Glomerular visceral epithelial cell (primary cell): ENCODE results near the gene YY1.
A peak's percentile ranks its signal among the peaks of the same experiment; 100 is the strongest.
"Not testable (repeated sequence)": the region's sequence is repeated elsewhere in the genome, so short reads cannot be mapped to it uniquely, and the experiment has no call there.

Experiments
- DNase-seq: peaks from one replicate; pipeline ENCODE4 v3.0.0-alpha.2; 2016; ENCODE audit errors: extremely low spot score

Gene YY1

DNA sequence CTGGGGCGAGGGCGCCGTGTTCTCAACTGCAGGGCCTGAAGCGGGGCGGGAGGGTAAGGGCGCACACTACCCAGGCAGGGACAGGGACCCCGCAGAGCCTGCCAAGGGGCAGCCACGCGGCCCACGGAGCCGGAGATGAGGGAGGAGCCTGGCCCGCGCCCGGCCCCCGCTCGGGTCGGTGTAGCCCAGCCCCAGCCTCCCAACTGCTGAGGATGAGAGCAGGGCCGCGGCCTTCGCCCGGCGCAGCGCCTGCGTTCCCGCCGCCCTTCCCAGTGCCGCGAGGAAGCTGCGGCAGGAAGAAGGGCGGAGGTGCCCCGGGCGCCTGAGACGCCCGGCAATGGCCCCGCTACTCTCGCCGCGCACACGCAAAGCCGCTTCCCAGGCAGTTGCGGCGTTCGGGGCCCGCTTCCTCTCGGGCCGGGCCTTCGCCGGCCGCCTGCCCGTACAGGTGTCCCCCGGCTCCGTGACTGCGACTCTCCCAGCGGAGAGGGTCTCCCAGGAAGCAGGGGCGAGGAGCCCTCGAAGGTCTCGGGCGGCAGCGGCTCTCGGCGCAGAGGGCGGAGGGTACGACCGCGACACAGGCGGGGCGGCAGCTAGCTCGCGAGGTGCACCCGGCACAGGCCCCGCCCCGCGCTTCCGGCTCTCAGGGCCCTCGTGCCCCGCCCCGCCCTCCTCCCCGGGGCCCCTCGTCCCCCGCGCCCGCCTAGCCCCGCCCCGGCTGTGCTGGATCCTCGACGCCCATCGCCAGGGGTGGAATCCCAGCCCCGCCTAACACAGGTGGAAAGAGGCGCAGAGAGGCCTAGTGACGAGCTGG is 24.8 kb upstream of the YY1 start:
- DNase-seq = peak; percentile 89

DNA sequence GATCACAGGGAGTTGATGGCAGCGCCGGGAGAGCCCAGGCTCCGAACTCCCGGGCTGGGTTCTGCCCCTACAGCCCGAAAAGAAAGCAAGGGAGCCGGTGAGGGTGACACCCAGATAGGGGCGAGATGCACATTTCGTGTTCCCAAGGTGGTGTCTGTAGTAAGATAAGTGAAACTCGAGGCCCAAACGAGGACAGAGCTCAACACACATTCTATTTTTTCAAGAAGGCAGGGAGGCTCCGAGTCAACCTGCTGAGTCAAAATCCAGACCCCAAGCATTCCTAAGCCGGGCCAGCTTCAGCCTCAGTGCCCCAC is 24.2 kb upstream of the YY1 start:
- DNase-seq = no peak

DNA sequence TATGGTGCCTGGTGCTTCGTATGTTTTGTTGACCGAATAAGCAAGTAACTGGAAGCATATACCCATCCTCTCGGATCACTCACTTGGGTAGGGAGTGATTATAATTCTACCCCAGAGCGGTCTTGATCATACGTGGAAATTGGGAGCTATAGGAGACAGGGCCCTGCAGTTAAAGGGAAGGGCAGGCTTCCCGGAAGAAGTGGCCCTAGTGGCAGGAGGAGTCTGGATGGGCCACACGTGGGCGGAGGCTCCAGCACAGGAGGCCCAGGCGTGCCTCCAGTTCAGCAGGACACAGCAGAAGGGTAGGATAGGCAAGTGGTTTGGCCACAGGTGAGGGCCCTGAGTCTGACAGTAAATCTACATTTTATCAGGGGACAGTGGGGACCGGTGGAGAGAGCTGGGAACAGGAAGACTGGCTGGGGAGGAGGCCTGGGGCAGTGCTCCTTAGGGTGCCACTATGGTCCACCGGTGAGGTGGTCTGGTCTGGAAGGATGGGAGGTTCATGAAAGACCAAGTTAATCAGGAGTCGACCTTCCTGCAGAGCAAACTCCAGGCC is 23.5 kb upstream of the YY1 start:
- no peak for DNase-seq

DNA sequence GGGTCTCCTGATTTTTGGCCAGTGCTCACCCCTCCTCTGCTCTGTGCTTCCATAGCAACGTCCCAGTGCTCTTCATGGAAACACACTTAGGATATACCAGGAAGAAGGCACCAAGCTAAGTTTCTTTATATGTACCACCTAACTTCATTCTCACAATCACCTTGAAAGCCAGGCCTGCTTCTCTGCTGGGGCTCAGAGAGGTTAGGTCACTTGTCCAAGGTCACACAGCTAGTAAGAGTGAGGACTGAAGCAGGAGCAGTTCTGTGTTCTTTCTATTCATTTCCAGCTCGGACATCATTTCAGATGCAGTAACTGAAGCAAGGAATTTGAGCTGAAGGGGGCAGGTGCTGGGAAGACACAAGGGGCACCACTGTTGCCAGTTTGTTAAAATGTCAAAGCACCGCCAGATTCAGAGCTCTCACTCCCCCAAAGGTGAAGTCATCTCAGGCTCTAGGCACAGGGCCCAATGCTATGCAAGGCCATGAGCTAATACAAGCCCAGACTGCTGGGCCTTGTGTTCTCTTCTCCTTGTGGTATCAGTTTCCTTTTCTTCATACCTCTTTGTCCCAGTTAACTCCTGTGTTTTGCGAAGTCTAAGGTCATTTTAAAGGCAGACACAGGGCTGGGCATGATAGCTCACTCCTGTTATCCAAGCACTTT is 19.7 kb upstream of the YY1 start:
- DNase-seq = no peak

DNA sequence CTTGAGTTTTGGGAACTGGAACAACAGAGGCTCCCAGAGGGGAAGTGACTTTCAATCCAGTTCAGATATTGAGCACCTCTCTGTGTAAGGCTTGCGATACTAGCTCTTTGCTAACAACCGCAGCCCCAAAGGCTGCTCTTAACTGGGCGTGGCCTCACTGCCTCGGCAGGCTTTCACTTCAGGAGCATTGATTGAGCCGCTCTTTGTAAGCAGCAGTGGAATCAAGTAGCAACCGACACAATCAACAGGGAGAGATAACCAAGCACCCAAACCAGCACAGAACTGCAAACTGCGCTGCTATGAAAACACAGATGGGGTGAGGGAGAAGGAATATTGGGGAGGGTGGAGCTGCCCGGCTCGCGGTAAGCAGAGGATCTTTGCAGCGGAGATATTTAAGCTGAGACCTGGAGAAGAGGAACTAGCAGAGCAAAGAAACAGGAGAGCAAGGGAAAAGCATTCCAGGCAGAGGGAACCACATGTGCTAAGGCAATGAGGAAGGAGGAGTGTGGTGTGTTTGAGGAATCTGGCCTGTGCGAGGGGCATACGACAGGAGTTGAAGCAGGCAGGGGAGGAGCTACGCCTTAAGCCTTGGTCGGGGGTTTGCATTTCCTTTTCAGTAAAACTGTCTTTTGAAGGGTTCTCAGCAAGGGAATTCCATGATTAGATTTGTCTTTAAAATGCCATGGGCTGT is 17.3 kb upstream of the YY1 start:
- peak; percentile 61 for DNase-seq

DNA sequence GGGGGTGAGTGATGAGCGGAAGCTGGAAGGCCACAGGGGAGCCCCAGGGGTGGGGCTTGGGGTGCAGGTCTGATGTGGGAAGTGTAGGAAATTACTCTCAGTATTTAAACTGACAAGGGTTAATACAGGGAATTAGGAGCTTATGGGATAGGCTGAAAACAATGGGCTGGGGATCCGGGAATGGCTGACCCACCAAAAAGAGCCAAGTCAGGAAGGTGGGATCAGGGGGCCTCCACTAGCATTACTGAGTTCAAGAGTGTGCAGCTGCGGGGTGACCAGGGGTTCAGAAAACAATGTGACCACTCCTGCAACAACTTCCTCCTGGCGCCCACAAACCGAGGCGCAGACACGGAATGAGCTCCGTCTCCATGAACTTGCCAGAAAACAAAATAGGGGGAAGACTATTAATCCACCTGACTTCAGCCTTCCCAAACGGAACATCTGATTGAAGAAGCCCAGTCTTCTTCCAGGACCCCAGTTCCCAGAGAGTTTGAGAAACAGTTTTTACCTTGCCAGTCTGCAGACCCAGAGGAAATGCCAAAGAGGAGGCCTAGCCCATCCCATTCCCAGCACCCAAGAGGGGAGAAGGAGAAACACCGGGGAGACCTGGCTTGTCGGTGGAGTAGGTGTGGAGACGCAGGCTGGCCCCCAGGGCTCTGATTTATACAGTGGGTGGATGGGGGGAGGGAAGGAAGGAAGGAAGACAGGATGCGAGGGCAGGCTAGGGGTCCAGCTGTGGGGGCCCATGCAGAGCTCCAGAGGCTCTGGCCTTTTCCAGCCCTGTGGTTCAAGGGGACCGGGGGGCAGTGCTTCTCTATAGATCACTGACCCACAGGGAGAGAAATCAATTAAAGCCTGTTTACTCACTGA is 16.5 kb upstream of the YY1 start:
- no peak for DNase-seq

DNA sequence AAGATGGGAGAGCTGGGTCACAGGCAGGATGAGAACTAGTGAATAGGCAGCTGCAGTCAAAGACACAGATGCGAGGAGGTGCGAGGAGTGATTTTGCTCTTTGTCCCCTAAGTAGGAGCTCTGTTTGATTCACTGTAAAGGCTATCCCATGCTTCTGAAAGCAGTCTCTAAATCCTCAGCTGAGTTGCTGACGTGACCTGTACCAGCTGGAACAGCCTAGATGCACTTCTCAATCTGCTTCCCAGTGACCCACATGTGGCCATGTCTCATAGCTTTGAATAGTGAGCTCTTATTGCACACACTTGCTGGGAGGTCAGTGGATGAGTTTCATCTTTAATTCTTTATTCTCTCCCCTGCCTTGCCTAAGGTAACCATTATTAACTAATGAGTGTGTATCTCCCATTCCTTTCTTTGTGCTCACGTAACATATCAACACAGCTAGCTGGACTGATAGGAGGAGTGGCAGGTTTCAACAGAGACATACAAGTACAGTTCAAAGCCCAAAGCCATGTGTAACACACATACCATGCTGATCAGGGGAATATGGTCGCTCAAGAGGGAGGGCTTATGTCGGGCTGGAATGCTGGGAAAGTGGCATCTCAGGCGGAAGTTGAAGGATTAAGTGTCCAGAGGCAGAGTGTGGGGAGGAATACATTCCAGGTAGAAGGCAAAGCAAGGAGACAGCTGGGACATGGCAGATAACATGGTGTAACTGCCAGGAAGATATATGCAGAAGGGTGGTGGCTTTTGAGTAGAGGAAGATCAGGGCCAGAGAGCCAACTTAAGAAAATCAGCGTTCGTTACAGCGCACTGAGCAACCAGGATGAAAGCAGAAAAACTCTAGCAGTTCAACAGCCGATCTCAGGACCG is 15.4 kb upstream of the YY1 start:
- no peak for DNase-seq

DNA sequence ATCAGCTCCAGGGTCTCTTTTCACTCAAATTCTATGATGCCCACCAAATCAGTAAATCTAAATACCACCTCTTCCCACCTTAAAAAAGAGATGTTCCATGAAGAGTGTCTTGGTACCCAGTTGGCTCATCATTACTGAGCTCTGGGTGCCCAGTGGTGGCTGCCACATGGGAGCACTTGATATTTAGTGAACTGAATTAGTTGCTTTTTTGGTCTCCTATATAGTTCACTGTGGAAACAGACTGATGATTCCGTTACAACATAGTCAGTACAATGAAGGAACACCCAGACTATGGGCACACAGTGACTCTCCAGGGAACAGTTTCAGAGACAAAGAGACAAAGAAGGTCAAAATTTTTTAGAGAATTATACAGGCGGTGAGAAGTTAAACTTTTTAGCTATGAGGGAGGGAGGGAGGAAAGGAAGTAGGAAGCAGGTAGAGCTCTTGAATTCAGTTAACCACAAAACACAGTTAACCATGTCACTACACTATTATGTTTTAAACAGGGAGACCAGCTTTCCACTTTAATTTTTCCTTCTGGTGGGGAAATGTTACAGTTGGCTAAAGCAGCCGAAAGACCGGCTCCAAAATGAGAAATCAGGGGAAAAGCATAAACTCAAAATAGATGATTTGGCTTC is 14.6 kb upstream of the YY1 start:
- DNase-seq = no peak

DNA sequence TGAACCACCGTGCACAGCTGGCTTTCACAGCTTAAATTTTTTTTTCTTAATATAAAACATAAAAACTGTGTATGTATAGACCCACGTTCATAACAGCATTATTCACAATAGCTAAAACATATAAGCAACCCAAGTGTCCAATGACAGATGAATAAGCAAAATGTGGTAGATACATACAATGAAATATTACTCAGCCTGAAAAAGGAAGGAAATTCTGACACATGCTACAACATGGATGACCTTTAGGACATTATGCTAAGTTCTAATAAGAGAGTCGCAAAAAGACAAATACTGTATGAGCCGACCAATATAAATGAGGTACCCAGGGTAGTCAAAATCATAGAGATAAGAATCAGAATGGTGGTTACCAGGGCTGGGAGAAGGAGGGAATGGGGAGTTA is 13.8 kb upstream of the YY1 start:
- no peak for DNase-seq

DNA sequence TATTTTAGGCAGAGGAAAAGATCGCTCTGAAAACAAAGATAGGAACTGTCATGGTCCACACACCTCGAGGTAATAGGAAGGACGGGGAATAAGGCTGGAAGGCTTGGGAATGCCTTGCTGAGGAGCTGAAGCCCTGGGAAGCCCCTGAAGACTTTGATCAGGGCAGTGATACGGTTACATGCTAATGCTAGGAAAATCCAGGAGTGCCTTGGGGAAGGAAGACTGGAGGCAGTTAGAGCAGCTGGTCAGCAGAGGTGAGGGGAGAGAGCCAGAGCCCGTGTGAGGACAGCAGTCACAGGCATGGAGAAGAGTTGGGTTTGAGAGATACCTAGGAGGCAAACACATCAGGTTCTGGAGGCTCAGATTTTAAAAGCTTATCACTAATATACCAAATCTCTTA is 8.6 kb upstream of the YY1 start:
- no peak for DNase-seq

DNA sequence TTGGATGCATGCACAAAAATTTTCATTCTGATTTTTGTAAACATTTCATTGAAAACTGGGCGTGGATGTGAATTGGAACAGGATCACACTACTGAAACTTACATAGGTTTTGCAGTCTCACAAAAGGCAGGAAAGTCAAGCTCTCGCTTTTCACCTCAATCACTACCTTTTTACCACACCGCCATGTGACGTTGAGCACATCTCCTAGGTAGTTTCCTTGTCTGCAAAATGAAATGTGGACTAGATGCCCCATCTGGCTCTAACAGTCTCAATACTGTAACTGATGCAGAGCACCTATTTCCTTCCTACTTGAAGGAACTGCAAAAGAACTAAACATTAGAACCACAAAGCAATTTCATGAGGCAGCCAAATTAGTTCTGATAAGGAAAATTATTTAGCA is 4.4 kb upstream of the YY1 start:
- DNase-seq = no peak

DNA sequence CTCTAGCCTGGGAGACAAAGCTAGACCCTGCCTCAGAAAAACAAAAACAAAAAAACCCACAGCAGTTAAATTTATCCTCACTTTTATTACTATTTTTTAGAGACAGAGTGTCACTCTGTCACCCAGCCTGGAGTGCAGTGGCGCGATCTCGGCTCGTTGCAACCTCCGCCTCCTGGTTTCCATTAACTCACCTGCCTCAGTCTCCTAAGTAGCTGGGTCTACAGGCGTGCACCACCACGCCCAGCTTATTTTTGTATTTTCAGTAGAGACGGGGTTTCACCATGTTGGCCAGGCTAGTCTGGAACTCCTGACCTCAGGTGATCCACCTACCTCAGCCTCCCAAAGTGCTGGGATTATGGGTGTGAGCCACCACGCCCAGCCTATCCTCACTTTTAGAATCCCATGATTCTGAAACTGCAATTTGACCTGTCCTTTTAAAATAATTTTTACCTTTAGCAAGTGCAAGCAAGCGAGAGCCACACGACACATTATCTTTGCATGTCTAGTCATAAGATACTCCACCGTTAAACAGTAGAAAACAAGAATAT is 2.6 kb upstream of the YY1 start:
- not testable (repeated sequence) for DNase-seq

DNA sequence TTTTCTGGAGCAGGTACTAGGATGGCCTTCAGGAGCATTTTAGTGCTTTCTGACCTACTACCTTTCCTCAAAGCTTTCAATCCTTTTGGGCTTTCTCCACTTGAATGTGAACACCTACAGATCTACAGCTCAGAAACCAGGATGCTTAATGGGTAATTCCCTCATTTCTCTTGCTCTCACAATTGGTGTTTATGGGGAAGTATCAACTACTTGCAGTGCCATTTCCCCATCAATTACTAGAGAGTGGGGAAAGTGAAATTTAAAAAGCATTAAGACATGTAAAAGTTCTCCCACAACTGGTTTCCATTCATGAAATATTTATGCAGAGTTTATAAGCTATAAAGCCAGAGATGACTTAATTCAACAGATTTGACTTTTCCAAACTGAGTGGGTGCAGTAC is 2.1 kb upstream of the YY1 start:
- DNase-seq = no peak

DNA sequence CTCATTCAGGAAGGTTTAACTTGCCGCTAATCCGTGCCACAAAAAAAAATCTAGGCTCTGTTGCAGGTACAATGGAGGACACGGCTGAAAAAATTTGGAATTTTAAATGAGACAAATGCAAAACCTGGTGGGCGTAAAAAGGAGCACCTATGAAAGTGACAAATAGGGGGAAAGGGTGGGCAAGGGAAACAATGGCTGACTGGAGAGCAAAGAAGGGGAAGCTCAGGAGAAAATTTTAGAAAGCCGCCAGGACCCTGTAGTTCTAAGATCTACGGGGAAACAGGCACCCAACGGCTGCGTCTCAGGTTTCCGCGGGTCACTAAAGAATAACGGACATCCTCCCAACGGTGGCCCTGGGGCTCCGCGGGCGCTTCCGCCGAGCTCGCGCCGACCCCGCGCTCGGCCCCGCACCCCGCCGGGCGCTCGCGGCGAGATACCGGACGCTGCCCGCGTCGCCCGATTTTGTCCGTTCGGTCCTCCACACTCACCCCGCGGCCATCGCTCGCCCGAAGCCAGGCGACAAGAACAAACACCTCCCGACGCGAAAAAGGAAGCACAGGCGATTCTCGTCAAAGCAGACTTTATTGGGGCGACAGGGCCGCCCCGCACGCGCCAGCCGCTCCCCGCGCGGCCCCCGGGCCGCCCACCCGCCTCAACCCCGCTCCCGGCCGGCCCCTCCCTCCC is 1.1 kb upstream of the YY1 start:
- peak; percentile 49 for DNase-seq

DNA sequence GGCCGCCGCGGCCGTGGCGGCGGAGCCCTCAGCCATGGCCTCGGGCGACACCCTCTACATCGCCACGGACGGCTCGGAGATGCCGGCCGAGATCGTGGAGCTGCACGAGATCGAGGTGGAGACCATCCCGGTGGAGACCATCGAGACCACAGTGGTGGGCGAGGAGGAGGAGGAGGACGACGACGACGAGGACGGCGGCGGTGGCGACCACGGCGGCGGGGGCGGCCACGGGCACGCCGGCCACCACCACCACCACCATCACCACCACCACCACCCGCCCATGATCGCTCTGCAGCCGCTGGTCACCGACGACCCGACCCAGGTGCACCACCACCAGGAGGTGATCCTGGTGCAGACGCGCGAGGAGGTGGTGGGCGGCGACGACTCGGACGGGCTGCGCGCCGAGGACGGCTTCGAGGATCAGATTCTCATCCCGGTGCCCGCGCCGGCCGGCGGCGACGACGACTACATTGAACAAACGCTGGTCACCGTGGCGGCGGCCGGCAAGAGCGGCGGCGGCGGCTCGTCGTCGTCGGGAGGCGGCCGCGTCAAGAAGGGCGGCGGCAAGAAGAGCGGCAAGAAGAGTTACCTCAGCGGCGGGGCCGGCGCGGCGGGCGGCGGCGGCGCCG is 381 bp downstream of the YY1 start:
- DNase-seq = peak; percentile 7

DNA sequence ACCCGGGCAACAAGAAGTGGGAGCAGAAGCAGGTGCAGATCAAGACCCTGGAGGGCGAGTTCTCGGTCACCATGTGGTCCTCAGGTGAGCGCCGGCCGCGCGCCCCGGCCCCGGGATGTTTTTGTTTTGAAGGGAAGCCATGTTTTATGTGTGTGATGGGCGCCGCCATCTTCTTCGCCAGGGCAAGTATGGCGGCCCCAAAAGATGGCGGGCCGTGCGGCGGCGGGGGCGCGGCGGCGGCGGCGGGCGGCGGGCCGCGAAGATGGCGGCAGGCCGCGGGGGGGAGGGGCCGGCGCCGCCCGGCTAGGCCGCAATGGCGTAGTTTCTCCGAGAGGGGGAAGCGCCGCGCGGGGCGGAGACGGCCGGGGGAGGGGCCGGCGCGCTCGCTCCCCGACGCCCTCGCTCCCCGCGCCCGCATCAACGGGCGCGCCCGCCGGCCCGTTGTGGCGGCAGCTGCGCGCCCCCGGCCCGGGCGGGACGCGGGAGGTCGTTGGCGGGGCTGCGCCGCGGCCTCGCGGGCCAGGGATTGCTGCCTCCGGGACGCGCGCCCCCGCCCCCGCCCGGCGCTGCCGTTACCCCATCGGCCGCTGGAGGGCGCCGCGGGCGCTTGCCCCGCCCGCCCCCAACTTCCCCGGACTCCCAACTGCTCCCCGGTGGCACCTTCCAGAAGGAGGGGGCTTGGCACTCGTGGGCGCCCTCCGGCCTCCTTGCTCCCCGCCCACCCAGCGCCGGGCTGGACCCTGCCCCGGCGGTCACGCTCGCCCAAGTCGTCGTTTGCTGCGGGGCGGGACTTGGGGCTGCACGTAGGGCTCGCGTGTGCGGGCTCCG is 1.1 kb downstream of the YY1 start:
- peak; percentile 93 for DNase-seq

DNA sequence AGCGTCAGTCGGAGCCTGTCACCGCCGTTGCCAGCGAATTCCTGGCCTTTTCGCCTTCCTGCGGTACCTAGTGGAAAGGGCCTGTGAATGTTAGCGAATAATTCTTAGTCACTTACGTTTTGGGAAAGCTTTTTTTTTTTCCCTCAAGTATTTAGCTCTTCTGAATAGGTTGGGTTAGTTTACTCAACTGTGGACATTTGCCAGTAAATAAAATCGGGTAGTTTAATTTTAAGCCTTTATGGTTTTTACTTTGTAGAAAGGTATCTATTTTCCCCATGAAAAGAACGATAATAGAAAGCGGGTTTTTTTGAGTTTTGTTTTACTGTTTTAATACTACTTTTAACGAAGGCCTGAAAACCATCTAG is 1.7 kb downstream of the YY1 start:
- no peak for DNase-seq

DNA sequence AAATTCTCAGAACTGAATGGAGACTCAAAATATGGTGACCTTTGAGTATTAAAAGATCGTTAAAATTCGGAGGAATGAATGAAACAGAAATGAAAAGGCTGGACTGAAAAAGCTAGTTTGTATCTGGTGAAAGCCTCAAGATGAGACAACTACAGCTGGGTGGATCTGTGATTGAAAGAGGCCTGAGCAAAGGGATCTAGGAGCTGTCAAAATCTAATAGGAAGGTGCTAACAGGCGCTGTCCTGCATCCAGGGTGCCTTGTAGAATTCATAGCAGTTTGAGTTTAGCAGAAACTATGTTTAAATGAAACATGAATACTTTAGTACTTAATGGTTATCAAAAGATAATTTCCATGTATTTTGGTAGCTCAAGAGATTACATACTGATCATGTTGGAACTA is 2.3 kb downstream of the YY1 start:
- DNase-seq = no peak
